K562 (cell line): Measurements from ENCODE around the gene ANKRD13D. TPM values are rescaled to one million over a fixed set of nuclear protein-coding genes. Genes with fewer than 3 reads are reported as not detected.

ENCODE experiments used
- CAMTA2 ChIP-seq: fragments of 250-450 bp; sonication (Bioruptor Pico); conservative IDR thresholded peaks from 2 replicates; pipeline ENCODE4 v1.5.1; 2022
- CEBPB ChIP-seq: fragments of 450-650 bp; IDR thresholded peaks from 2 replicates; pipeline ENCODE4 v1.6.1; 2016; ENCODE audit warnings: missing genetic modification characterization, missing compliant biosample characterization
- CTCFL ChIP-seq: IDR thresholded peaks from 2 replicates; pipeline ENCODE4 v1.6.1; 2011; ENCODE audit warnings: borderline replicate concordance, low read depth, mild to moderate bottlenecking, moderate library complexity, low read length; ENCODE audit not compliant: insufficient read depth, poor library complexity, severe bottlenecking
- ELF1 ChIP-seq: fragments of 200-800 bp; sonication (Bioruptor generic); IDR thresholded peaks from 2 replicates; pipeline ENCODE4 v1.6.1; 2016; ENCODE audit warnings: missing genetic modification characterization, missing compliant biosample characterization
- FUS ChIP-seq: fragments of 200-400 bp; formaldehyde crosslinking; optimal IDR thresholded peaks from 2 replicates; pipeline ENCODE3; 2017; ENCODE audit warnings: low read depth, low read length
- HDAC2 ChIP-seq: fragments of 450-650 bp; IDR thresholded peaks from 2 replicates; pipeline ENCODE4 v1.6.1; 2016; ENCODE audit warnings: mild to moderate bottlenecking
- HIVEP1 ChIP-seq: fragments of 250-450 bp; sonication (Bioruptor Pico); IDR thresholded peaks from 2 replicates; pipeline ENCODE4 v1.4.0; 2020; ENCODE audit warnings: mild to moderate bottlenecking
- XRCC4 ChIP-seq: IDR thresholded peaks from one replicate; pipeline ENCODE4 v1.6.1; 2011; ENCODE audit not compliant: insufficient read depth, insufficient read length; ENCODE audit errors: extremely low read depth
- polyA plus RNA-seq, 8 experiments: library from polyadenylated mRNA; depleted of rRNA in 4 of 8; stranded (reverse) in 5 of 8; unstranded in 3 of 8; fragments of >200 nt; fragmentation: Nextera tagmentation in 2 of 8; fragmentation: Illumina TruSeq in 1 of 8; extraction: Ambion mirVana in 2 of 8; extraction: Trizol in 1 of 8; gene quantifications; 2 replicates each; pipeline versions ENCODE4 v1.2.1 to v1.2.3, GENCODE V29; 2011 to 2014; ENCODE audit warnings: inconsistent platforms in 1 of 8, missing spikeins in 1 of 8
- total RNA-seq, 7 experiments: library from RNA; depleted of rRNA in 6 of 7; stranded (reverse); fragments of >200 nt in 6 of 7; fragmentation: Illumina TruSeq in 2 of 7; extraction: Trizol in 2 of 7; gene quantifications; 2 replicates each; pipeline versions ENCODE4 v1.2.1 to v1.2.3, GENCODE V29; 2011 to 2021; ENCODE audit warnings: low replicate concordance in 1 of 7
- TF ChIP-seq, protein P1 (sequence below): fragments of 450-650 bp; IDR thresholded peaks from 2 replicates; pipeline ENCODE4 v1.6.1; 2016; ENCODE audit warnings: antibody characterized with exemption
- TF ChIP-seq, protein P2 (sequence below): fragments of 450-650 bp; formaldehyde crosslinking; IDR thresholded peaks from 2 replicates; pipeline ENCODE4 v1.4.0; 2020; ENCODE audit warnings: mild to moderate bottlenecking

ANKRD13D gene
- total and polyA plus RNA-seq, 9 of the 15 experiments (the other 6 are each of a cell fraction or from before 2014, with no cell fraction given) = 0.94 to 40.9 (median 22.4) TPM

- TF ChIP-seq, protein P1, sequence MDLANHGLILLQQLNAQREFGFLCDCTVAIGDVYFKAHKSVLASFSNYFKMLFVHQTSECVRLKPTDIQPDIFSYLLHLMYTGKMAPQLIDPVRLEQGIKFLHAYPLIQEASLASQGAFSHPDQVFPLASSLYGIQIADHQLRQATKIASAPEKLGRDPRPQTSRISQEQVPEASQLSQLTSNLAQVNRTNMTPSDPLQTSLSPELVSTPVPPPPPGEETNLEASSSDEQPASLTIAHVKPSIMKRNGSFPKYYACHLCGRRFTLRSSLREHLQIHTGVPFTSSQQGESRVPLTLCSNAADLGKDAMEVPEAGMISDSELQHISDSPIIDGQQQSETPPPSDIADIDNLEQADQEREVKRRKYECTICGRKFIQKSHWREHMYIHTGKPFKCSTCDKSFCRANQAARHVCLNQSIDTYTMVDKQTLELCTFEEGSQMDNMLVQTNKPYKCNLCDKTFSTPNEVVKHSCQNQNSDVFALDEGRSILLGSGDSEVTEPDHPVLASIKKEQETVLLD = peak; percentile 58; the same call in 1 of the 2 replicates
- TF ChIP-seq XRCC4 (no peak), CAMTA2 (CRISPR knock-in tag) (0 out of 2 replicates have a peak, but pooled peaks have one; percentile 18), ELF1 (tag) (peak; percentile 2; the same call in 1 of the 2 replicates), CEBPB (tag) (peak; percentile 98), HDAC2 (no peak; the same call in 1 of the 2 replicates), FUS (no peak), HIVEP1 (no peak), CTCFL (no peak)
- TF ChIP-seq, protein P2, sequence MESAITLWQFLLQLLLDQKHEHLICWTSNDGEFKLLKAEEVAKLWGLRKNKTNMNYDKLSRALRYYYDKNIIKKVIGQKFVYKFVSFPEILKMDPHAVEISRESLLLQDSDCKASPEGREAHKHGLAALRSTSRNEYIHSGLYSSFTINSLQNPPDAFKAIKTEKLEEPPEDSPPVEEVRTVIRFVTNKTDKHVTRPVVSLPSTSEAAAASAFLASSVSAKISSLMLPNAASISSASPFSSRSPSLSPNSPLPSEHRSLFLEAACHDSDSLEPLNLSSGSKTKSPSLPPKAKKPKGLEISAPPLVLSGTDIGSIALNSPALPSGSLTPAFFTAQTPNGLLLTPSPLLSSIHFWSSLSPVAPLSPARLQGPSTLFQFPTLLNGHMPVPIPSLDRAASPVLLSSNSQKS (CRISPR knock-in tag) = no peak
- TF ChIP-seq, all 486 proteins: peak for 111
These were observed 23.3 kb downstream of the ANKRD13D start (continued) for GRCh38 chr11:67312187-67313021.
